Hippocampal formation (tissue), 2 donors: ENCODE results near the gene VKORC1.

Source experiments
- DNase-seq, 2 donors: peaks; one replicate each; lab custom pipeline; 2025; lab: John Stamatoyannopoulos, UW

The VKORC1 gene

GRCh38 chr16:31082368-31083045 is 12.1 kb downstream of the VKORC1 start:
- no peak for DNase-seq

GRCh38 chr16:31081428-31082351 is 12.9 kb downstream of the VKORC1 start:
- DNase-seq = no peak

- no peak for DNase-seq
Measured at GRCh38 chr16:31080756-31081419, 13.7 kb downstream of the VKORC1 start.

- DNase-seq = no peak
Measured at GRCh38 chr16:31080035-31080629, 14.5 kb downstream of the VKORC1 start.

GRCh38 chr16:31079342-31079944 is 15.2 kb downstream of the VKORC1 start:
- no peak for DNase-seq

- no peak for DNase-seq
Measured at GRCh38 chr16:31078597-31079341, 15.8 kb downstream of the VKORC1 start.

- no peak for DNase-seq
Measured at GRCh38 chr16:31077592-31078396, 16.8 kb downstream of the VKORC1 start.

- DNase-seq = no peak
Measured at GRCh38 chr16:31077024-31077423, 17.6 kb downstream of the VKORC1 start.

GRCh38 chr16:31076319-31076718 is 18.3 kb downstream of the VKORC1 start:
- no peak for DNase-seq

- DNase-seq = no peak
Measured at GRCh38 chr16:31074814-31075183, 19.8 kb downstream of the VKORC1 start.

- DNase-seq = peak; percentile 96 to 99
Measured at GRCh38 chr16:31073970-31074813, 20.4 kb downstream of the VKORC1 start, which contains the start of the genes ZNF646 and ZNF668. ZNF646 (plus strand) TSS chr16:31074422; CDS start chr16:31076325, 1,903 bp downstream. ZNF668 (minus strand) TSS chr16:31074240; CDS start chr16:31064459, 9,781 bp downstream.

- peak; percentile 84 to 89 for DNase-seq
Measured at GRCh38 chr16:31073142-31073969, 21.2 kb downstream of the VKORC1 start.

- DNase-seq = no peak
Measured at GRCh38 chr16:31072540-31073141, 22.0 kb downstream of the VKORC1 start.

GRCh38 chr16:31071861-31072260 is 22.7 kb downstream of the VKORC1 start:
- DNase-seq = no peak

GRCh38 chr16:31067342-31067741 is 27.3 kb downstream of the VKORC1 start:
- DNase-seq = no peak

GRCh38 chr16:31064882-31065461 is 29.6 kb downstream of the VKORC1 start:
- DNase-seq = no peak
